Neuronal stem cell (in vitro differentiated cells): ENCODE measurements around the gene VGF. TPM values are rescaled to one million over a fixed set of nuclear protein-coding genes. Genes with fewer than 3 reads are reported as not detected.
A peak's percentile ranks its signal among the peaks of the same experiment; 100 is the strongest.

Experiments used
- DNase-seq: peaks from one replicate; pipeline ENCODE4 v3.0.0-alpha.2; 2013; ENCODE audit warnings: low spot score
- H2AFZ ChIP-seq: one replicate; pipeline ENCODE4 v1.6.1; 2013; ENCODE audit warnings: mild to moderate bottlenecking, low read length, inconsistent platforms
- H2AK5ac ChIP-seq: 2 replicates; pipeline ENCODE4 v1.6.1; 2013; ENCODE audit warnings: low read depth, mild to moderate bottlenecking, inconsistent platforms, low read length, moderate library complexity, mixed read lengths
- H2BK120ac ChIP-seq: 2 replicates; pipeline ENCODE4 v1.6.1; 2013; ENCODE audit warnings: low read depth, mild to moderate bottlenecking, inconsistent platforms, low read length, moderate library complexity, mixed read lengths
- H2BK12ac ChIP-seq: one replicate; pipeline ENCODE4 v1.6.1; 2013; ENCODE audit warnings: low read length, inconsistent platforms
- H2BK15ac ChIP-seq: 2 replicates; pipeline ENCODE4 v1.6.1; 2013; ENCODE audit warnings: mild to moderate bottlenecking, low read length, inconsistent platforms, mixed read lengths
- H2BK5ac ChIP-seq: one replicate; pipeline ENCODE4 v1.6.1; 2013; ENCODE audit warnings: inconsistent platforms, mild to moderate bottlenecking, low read length, moderate library complexity
- H3K14ac ChIP-seq: one replicate; pipeline ENCODE4 v1.6.1; 2013; ENCODE audit warnings: low read length, inconsistent platforms
- H3K18ac ChIP-seq: 2 replicates; pipeline ENCODE4 v1.6.1; 2013; ENCODE audit warnings: low read length, inconsistent platforms
- H3K23ac ChIP-seq: 2 replicates; pipeline ENCODE4 v1.6.1; 2013; ENCODE audit warnings: low read depth, mild to moderate bottlenecking, mixed read lengths, low read length, inconsistent platforms; ENCODE audit not compliant: poor library complexity
- H3K27ac ChIP-seq: replicated peaks from 3 replicates; pipeline ENCODE4 v1.5.1; 2013; ENCODE audit warnings: low read length, inconsistent platforms
- H3K27me3 ChIP-seq, 3 experiments: 2 replicates each; pipeline ENCODE4 v1.6.1; 2013; ENCODE audit warnings: low read length in 3 of 3, mild to moderate bottlenecking in 2 of 3, inconsistent platforms in 1 of 3, low read depth in 1 of 3, mixed read lengths in 1 of 3, moderate library complexity in 1 of 3; ENCODE audit not compliant: control insufficient read depth in 3 of 3, insufficient read depth in 3 of 3
- H3K36me3 ChIP-seq, 2 donors: replicated peaks in 1 of 2; 2 replicates each; pipeline ENCODE4 v1.6.1; 2013; ENCODE audit warnings: low read length in 2 of 2; ENCODE audit not compliant: control insufficient read depth in 2 of 2, insufficient read depth in 2 of 2
- H3K4ac ChIP-seq: 2 replicates; pipeline ENCODE4 v1.6.1; 2013; ENCODE audit warnings: inconsistent platforms, mild to moderate bottlenecking, low read length, moderate library complexity
- H3K4me1 ChIP-seq, 2 donors: 1 replicate in 1 of 2; 2 replicates in 1 of 2; pipeline ENCODE4 v1.6.1; 2013; ENCODE audit warnings: low read length in 2 of 2, low read depth in 1 of 2; ENCODE audit not compliant: control insufficient read depth in 2 of 2, insufficient read depth in 1 of 2
- H3K4me2 ChIP-seq: one replicate; pipeline ENCODE4 v1.6.1; 2013; ENCODE audit warnings: mild to moderate bottlenecking, low read length, inconsistent platforms; ENCODE audit not compliant: insufficient read depth, poor library complexity, severe bottlenecking
- H3K4me3 ChIP-seq, 2 donors: 2 replicates each; pipeline ENCODE4 v1.5.1; 2013; ENCODE audit warnings: low read length in 2 of 2, mild to moderate bottlenecking in 2 of 2, inconsistent platforms in 1 of 2, moderate library complexity in 1 of 2
- H3K79me1 ChIP-seq: one replicate; pipeline ENCODE4 v1.6.1; 2013; ENCODE audit warnings: low read depth, mild to moderate bottlenecking, inconsistent platforms, low read length, moderate library complexity
- H3K9ac ChIP-seq: one replicate; pipeline ENCODE4 v1.6.1; 2013; ENCODE audit warnings: mild to moderate bottlenecking, low read depth, low read length, inconsistent platforms; ENCODE audit not compliant: poor library complexity
- H3K9me3 ChIP-seq, 2 donors: replicated peaks in 1 of 2; 2 replicates each; pipeline versions ENCODE3 to v1.6.1; 2013; ENCODE audit warnings: low read length in 2 of 2, mild to moderate bottlenecking in 2 of 2, inconsistent platforms in 1 of 2, low read depth in 1 of 2, mixed read lengths in 1 of 2, moderate library complexity in 1 of 2; ENCODE audit not compliant: control insufficient read depth in 2 of 2, insufficient read depth in 1 of 2
- H4K8ac ChIP-seq: one replicate; pipeline ENCODE4 v1.6.1; 2013; ENCODE audit warnings: low read depth, mild to moderate bottlenecking, inconsistent platforms, low read length, moderate library complexity
- H4K91ac ChIP-seq: one replicate; pipeline ENCODE4 v1.6.1; 2013; ENCODE audit warnings: low read length, low read depth, mild to moderate bottlenecking, inconsistent platforms; ENCODE audit not compliant: poor library complexity
- WGBS, 2 donors: extraction: QIAGEN DNeasy Blood & Tissue Kit; methylation state at CpG; one replicate each; pipeline ENCODE4 v1.1.7; 2013; ENCODE audit warnings: missing lambda C conversion rate in 2 of 2, mixed read lengths in 1 of 2; ENCODE audit not compliant: insufficient read length in 2 of 2, insufficient replicate concordance in 1 of 2; ENCODE audit errors: extremely low coverage in 2 of 2; 5-methylcytosine and 5-hydroxymethylcytosine counted together
- polyA plus RNA-seq, 2 experiments: library from polyadenylated mRNA; stranded (reverse); fragments of 200-250 nt; gene quantifications; one replicate each; pipeline ENCODE4 v1.2.3, GENCODE V29; 2013

VGF gene
- polyA plus RNA-seq (2013, experiment 1 of 2): 3.6 TPM
- 3.9 TPM for polyA plus RNA-seq (2013, experiment 2 of 2)

DNA sequence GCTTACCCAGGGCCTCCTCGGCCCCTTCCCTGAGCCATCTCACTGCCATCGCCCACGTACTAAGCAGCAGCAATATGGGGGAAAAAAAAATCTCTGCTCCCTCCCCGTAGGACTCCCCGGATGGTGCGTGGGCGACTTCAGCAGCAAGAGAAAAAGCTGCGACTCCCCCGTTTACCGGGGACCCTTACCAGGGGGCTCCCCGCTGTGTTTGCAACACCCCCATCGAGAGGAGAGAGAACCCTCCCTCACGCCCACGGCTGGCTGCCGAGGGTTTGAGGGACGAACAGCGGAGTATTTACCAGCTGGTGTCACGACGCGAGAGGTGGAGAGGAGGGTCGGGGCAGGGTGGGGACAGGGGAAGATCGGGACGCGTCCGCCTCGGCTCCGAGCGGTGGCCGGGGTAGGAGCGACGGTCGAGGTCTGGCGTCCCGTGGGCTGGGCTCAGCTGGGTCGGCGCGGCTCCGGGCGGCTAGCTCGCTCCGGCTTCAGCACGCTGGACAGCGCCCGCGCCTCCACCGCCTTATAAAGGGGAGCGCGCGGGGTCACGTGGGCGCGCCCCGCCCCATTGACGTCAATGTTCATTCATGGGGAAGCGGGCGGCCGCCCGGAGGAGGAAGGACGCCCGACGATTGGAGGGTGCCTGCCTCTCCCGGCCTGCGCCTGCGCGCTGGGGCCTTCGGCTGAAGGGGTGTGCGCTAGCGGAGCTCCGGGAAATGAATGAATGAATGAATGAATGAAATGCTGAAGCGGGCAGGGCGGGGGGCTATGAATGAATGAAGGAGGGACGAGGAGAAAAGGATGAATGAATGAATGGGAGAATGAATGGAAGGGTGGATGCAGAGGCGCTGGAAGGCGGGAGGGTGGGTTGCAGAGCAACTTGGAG lies at the start of gene VGF:
TSS of gene VGF (minus strand) at position 495 of the 883 bp plus-strand sequence. CDS start 726 bp downstream, outside the sequence.
- Histone ChIP-seq H3K4me1 (peaks cover 46 to 72% of the 10 kb centered on the region in 2 donors), H3K27ac (no peak within 1 kb of the TSS), H3K27me3 (peaks cover 20 to 67% (median 35%) of the 10 kb centered on the region in 3 experiments)

DNA sequence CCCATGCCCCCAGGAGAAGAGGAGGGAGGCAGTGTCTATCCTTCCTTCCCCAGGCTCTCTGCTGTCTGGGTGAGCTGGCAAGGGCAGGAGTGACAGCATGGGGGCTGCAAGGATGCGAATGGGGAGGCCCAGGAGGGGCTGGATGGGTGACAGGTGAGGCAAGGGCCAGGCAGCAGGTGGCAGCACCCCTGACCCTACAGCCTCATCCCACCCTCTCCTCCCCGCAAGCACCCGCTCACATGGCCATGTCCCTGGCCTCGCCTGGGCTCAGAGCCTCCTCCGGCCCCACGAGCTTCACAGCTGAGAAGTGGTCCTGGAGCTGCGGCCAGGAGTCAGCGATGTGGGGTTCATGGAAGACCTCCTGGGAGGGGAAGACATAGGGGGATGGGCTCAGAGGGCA lies 46.6 kb upstream of the VGF start:
- Histone ChIP-seq H2BK15ac (no peak overlapping the region), H3K4ac (no peak overlapping the region), H2AFZ (no peak overlapping the region), H3K9me3 (no peaks in the 10 kb centered on the region), H2BK120ac (no peak overlapping the region), H3K27me3 (no peaks in the 10 kb centered on the region), H3K27ac (no peak overlapping the region), H3K79me1 (peaks cover 9% of the 10 kb centered on the region), H3K9ac (peak overlapping the region; percentile 12), H3K23ac (peak overlapping the region; percentile 73), H2AK5ac (no peak overlapping the region), H4K8ac (no peak overlapping the region), H3K14ac (no peak overlapping the region), H2BK5ac (peak overlapping the region; percentile 53), H2BK12ac (no peak overlapping the region), H4K91ac (no peak overlapping the region), H3K4me1 (peaks cover 6% of the 10 kb centered on the region in 2 donors), H3K4me3 (no peak overlapping the region), H3K18ac (no peak overlapping the region), H3K4me2 (no peak overlapping the region), H3K36me3 (peaks cover 23 to 57% of the 10 kb centered on the region in 2 donors)
- WGBS, 2 donors: no CpG with 5 or more reads among the region's 8 CpGs
- no peak for DNase-seq

More for the DNA sequence above, at the start of gene VGF:
- no CpG with 5 or more reads among the region's 74 CpGs for WGBS, 2 donors
- Histone ChIP-seq H4K8ac (no peak within 1 kb of the TSS), H2BK15ac (no peak within 1 kb of the TSS), H2AFZ (peak within 1 kb of the TSS; percentile 31), H2AK5ac (no peak within 1 kb of the TSS), H2BK12ac (no peak within 1 kb of the TSS), H2BK5ac (no peak within 1 kb of the TSS), H3K4me3 (peak within 1 kb of the TSS; percentile 59 to 76), H3K9me3 (no peaks in the 10 kb centered on the region), H3K18ac (no peak within 1 kb of the TSS), H3K4me2 (peak within 1 kb of the TSS; percentile 85), H4K91ac (no peak within 1 kb of the TSS), H3K9ac (no peak within 1 kb of the TSS), H3K36me3 (peaks cover 0 to under 1% of the 10 kb centered on the region in 2 donors), H3K4ac (no peak within 1 kb of the TSS), H3K14ac (peak within 1 kb of the TSS; percentile 25), H3K23ac (peak within 1 kb of the TSS; percentile 92), H3K79me1 (no peaks in the 10 kb centered on the region), H2BK120ac (no peak within 1 kb of the TSS)
- peak; percentile 95 for DNase-seq

DNA sequence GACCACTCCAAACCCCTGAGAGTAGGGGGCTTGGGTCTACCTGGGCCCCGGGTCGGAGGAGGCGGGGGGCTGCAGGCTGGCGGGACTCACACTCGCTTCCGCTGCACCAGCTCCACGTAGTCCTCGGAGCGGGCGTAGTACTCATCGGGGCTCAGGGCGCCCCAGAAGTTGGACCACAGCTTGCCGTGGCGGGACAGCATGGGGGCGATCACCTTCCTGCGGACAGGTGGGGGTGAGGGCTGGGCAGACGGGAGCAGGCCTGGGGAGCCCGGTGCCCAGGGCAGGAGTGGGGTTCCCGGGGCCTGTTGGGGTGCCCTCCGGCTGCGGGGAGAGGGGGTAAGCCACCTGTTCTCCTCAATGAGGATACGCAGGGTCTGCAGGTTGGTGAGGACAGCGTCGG lies 46.1 kb upstream of the VGF start:
- no peak for DNase-seq
- no CpG with 5 or more reads among the region's 24 CpGs for WGBS, 2 donors

DNA sequence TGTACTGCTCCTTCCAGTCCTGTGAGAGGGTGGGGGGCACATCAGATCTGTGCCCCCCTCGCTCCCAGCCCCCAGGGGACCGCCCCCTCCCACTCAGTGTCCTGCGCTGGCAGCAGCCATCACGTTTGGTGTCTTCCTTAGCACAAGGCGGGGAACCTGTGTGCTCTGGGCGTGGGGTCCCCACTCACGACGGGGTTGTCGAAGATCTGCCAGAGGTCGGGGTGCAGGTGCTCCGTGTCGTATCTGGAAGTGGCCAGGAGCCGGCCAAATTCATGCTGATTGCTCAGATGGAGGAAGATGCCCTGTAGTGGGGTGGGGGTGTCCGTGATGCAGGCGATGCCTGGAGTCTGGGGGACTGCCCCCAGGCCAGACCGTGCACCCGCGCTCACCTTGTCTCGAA lies 44.8 kb upstream of the VGF start:
- no peak overlapping the region for H2BK120ac ChIP-seq
- H3K79me1 ChIP-seq: no peaks in the 10 kb centered on the region
- peak overlapping the region in 1 of 2 donors; percentile 34 for H3K4me3 ChIP-seq
- no peak overlapping the region for H3K14ac ChIP-seq
- H3K18ac ChIP-seq: no peak overlapping the region
- H3K9ac ChIP-seq: no peak overlapping the region
- no peak overlapping the region for H2BK12ac ChIP-seq
- H4K8ac ChIP-seq: no peak overlapping the region
- no peak overlapping the region for H4K91ac ChIP-seq
- H3K27me3 ChIP-seq: no peaks in the 10 kb centered on the region
- no peak overlapping the region for H3K27ac ChIP-seq
- no peak overlapping the region for H3K23ac ChIP-seq
- no peaks in the 10 kb centered on the region for H3K9me3 ChIP-seq
- H3K4me1 ChIP-seq: no peaks in the 10 kb centered on the region
- no peak overlapping the region for H2BK5ac ChIP-seq
- H2AK5ac ChIP-seq: no peak overlapping the region
- no peak overlapping the region for H2BK15ac ChIP-seq
- no peak overlapping the region for H3K4ac ChIP-seq
- no peak overlapping the region for H2AFZ ChIP-seq
- no peak for DNase-seq
- peaks cover 23 to 50% of the 10 kb centered on the region in 2 donors for H3K36me3 ChIP-seq
- WGBS, 2 donors: no CpG with 5 or more reads among the region's 19 CpGs
- H3K4me2 ChIP-seq: no peak overlapping the region

More for the DNA sequence above, 46.1 kb upstream of the VGF start:
- H3K4me3 ChIP-seq: no peak overlapping the region
- no peak overlapping the region for H3K14ac ChIP-seq
- no peak overlapping the region for H4K8ac ChIP-seq
- H2BK12ac ChIP-seq: no peak overlapping the region
- H3K9me3 ChIP-seq: no peaks in the 10 kb centered on the region
- no peak overlapping the region for H3K27ac ChIP-seq
- H3K18ac ChIP-seq: no peak overlapping the region
- no peak overlapping the region for H3K4ac ChIP-seq
- peaks cover 23 to 57% of the 10 kb centered on the region in 2 donors for H3K36me3 ChIP-seq
- H3K4me1 ChIP-seq: peaks cover 2% of the 10 kb centered on the region in 2 donors
- no peak overlapping the region for H3K4me2 ChIP-seq
- peak overlapping the region; percentile 53 for H2BK5ac ChIP-seq
- peaks cover 8% of the 10 kb centered on the region for H3K79me1 ChIP-seq
- H2AK5ac ChIP-seq: no peak overlapping the region
- H2AFZ ChIP-seq: no peak overlapping the region
- H3K9ac ChIP-seq: peak overlapping the region; percentile 12
- H3K27me3 ChIP-seq: no peaks in the 10 kb centered on the region
- no peak overlapping the region for H2BK120ac ChIP-seq
- H2BK15ac ChIP-seq: no peak overlapping the region
- H3K23ac ChIP-seq: peak overlapping the region; percentile 73
- no peak overlapping the region for H4K91ac ChIP-seq
